Fibroblast of skin of right biceps (primary cell): ENCODE measurements around the gene FAR2.
A peak's percentile ranks its signal among the peaks of the same experiment; 100 is the strongest.
"Not testable (repeated sequence)": the region's sequence is repeated elsewhere in the genome, so short reads cannot be mapped to it uniquely, and the experiment has no call there.

ENCODE experiments used
- DNase-seq: peaks from one replicate; pipeline ENCODE4 v3.0.0-alpha.2; 2013

FAR2 gene

GRCh38 chr12:29346769-29347421 lies 197.8 kb downstream of the FAR2 start:
- DNase-seq: peak; percentile 1

GRCh38 chr12:29350080-29350479 lies 201.0 kb downstream of the FAR2 start:
- DNase-seq: peak; percentile 41

GRCh38 chr12:29354954-29355353 lies 205.9 kb downstream of the FAR2 start:
- no peak for DNase-seq

GRCh38 chr12:29365091-29365490 lies 216.0 kb downstream of the FAR2 start:
- DNase-seq: no peak

- no peak for DNase-seq
Observed at GRCh38 chr12:29374012-29374411, 224.9 kb downstream of the FAR2 start.

- DNase-seq: no peak
Observed at GRCh38 chr12:29374913-29375312, 225.8 kb downstream of the FAR2 start.

- no peak for DNase-seq
Observed at GRCh38 chr12:29376118-29376517, 227.0 kb downstream of the FAR2 start.

- DNase-seq: peak; percentile 98
Observed at GRCh38 chr12:29380536-29381523, 231.8 kb downstream of the FAR2 start, which contains the start of gene ERGIC2. TSS of gene ERGIC2 (minus strand) at chr12:29381172. CDS start at chr12:29371633, 9,539 bp downstream.

GRCh38 chr12:29382251-29382650 lies 233.2 kb downstream of the FAR2 start:
- no peak for DNase-seq

GRCh38 chr12:29385194-29385593 lies 236.1 kb downstream of the FAR2 start:
- DNase-seq: not testable (repeated sequence)
